ENCODE results near the gene GMPPB.
"Not testable (repeated sequence)": the region's sequence is repeated elsewhere in the genome, so short reads cannot be mapped to it uniquely, and the experiment has no call there.

GMPPB gene

DNA sequence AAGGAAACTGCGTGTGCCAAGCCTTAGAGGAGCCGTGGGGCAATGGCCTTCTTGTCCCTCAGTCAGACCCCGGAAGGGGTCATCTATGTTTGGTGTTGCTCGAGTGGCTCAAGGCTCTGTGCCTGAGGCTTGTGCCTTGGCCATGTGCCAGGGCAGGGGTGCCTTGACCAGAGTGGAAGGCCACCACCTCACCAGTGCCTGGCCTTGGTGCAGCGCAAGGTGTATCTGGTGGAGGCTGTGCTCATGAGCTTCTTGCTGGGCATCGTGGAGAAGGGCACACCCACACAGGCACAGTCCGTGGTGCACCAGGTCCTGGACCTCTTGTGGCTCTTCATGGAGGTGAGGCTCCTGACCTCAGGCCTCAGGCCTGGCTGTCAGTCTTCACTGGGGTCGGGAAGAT lies 23.7 kb downstream of the GMPPB start:
- in situ Hi-C loops (cut with HindIII; ENCODE audit: low pct_ligation_motif_present, low sequenced_read_pairs) = no loop called here
- DNase-seq = no peak
- H3K27me3 ChIP-seq (replicated peaks) = no peaks in the 10 kb centered on the region
- H3K36me3 ChIP-seq (replicated peaks) = peaks cover 23% of the 10 kb centered on the region
- TF ChIP-seq CTCF (IDR thresholded peaks at IDR 0.05; ENCODE audit: low read depth, low read length, missing control alignments) = no peak
- H3K4me3 ChIP-seq (ENCODE audit: low read depth, low read length) = no peak overlapping the region
- no peak overlapping the region for H3K27ac ChIP-seq

DNA sequence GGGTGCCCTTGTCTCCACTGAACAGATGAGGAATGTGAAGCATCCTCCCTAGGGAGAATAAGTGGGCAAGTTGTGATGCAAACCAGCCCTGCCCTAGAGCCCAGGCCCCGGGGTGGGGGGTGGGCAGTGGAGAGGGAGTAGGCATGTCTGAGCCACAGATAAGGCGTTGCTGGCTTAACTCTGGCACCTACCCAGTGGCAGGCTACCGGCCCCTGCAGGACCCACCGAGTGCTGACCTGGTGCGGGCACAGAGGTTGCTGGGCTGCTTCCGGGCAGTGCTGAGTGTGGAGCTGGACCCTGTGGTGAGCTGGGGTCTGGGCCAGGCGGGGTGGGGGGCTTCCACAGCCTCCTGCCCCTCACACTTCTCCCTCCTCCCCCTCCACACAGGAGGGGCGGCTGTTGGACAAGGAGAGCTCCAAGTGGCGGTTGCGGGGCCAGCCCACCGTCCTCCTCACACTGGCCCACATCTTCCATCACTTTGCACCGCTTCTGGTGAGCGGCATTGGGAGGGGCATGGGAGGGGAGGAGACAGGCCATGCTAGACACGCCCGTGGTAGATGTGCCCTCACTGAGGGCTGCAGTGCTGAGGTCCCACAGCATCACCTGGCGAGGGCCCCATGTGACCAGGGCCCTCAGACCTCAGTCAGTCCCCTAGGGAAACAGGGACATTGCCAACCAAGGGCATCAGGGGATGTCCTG lies 24.3 kb downstream of the GMPPB start:
- H3K27ac ChIP-seq = no peak overlapping the region
- in situ Hi-C loops (cut with HindIII; ENCODE audit: low pct_ligation_motif_present, low sequenced_read_pairs) = no loop called here
- TF ChIP-seq CTCF (IDR thresholded peaks at IDR 0.05; ENCODE audit: low read depth, low read length, missing control alignments) = no peak
- no peaks in the 10 kb centered on the region for H3K27me3 ChIP-seq (replicated peaks)
- H3K4me3 ChIP-seq (ENCODE audit: low read depth, low read length) = no peak overlapping the region
- H3K36me3 ChIP-seq (replicated peaks) = peaks cover 23% of the 10 kb centered on the region
- no peak for DNase-seq

DNA sequence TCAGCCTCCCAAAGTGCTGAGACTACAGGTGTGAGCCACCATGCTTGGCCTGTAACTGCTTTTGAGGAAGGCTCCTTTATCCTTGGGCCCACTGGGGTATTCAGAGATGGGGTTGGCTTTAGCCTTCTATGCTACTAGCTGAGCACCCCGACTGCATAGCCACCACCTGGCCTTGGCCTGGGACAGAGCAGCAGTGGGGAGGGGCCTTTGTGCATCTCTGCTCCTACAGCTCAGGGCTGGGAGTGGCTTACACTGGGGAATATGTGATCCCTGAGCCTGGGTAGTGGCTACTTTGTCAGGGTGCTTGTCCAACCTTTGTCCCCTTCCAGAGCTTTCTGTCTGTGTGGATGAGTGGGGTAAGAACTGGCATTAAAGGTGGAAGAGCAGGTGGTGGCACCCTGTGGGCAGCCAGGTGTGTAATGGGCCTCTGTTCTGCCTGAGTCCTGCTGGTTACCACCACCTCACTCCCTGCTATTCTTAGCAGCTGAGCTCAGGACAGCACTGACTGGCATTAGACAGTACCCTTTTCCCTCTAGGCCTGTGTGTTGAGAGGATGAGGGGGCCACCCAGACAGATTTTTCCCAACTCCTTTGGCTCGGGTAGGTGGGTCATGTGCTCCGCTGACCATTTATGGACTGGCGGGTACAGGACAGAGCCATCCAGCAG lies 28.3 kb downstream of the GMPPB start:
- H3K27me3 ChIP-seq (replicated peaks); DNase-seq; H3K36me3 ChIP-seq (replicated peaks); H3K4me3 ChIP-seq (ENCODE audit: low read depth, low read length); H3K27ac ChIP-seq; in situ Hi-C loops (cut with HindIII; ENCODE audit: low pct_ligation_motif_present, low sequenced_read_pairs): not testable (repeated sequence)

DNA sequence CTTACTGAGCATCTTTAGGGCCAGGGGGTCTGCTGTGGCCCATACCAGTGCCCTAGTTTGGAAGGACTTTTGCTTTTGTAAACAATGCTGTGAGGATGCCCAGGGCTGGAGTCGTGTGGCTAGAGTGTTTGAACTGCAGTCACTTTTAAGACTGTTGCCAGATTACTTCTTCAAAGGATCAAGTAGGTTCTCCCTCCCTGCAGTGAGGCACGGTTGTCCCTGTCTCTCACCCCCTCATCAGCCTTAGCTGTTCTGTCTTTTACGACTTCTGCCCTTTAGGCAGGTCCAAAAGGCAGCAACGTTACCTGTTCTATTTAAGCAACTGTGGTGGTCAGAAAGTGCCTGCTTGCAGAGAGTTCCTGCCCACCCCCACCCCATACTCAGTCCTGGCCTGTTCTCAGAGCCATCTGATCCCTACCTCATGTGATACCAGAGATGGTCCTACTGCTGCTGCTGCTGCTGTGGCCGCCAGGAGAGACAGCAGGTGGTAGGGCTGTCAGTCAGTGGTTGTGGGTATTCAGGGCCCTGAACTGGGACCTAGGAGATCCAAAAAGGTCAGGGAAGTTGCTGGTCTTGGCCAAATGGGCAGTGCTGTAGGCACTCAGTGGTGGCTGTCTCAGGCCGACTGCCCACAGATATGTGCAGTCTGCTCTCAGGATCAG lies 29.2 kb downstream of the GMPPB start:
- in situ Hi-C loops (cut with HindIII; ENCODE audit: low pct_ligation_motif_present, low sequenced_read_pairs); H3K36me3 ChIP-seq (replicated peaks); DNase-seq: not testable (repeated sequence)

GRCh38 chr3:49691481-49691880 lies 32.3 kb downstream of the GMPPB start:
- H3K4me3 ChIP-seq (ENCODE audit: low read depth, low read length); in situ Hi-C loops (cut with HindIII; ENCODE audit: low pct_ligation_motif_present, low sequenced_read_pairs); DNase-seq; H3K27me3 ChIP-seq (replicated peaks); H3K27ac ChIP-seq; H3K36me3 ChIP-seq (replicated peaks): not testable (repeated sequence)

More for the DNA sequence above, 29.2 kb downstream of the GMPPB start:
- not testable (repeated sequence) for H3K27me3 ChIP-seq (replicated peaks); H3K4me3 ChIP-seq (ENCODE audit: low read depth, low read length); H3K27ac ChIP-seq

DNA sequence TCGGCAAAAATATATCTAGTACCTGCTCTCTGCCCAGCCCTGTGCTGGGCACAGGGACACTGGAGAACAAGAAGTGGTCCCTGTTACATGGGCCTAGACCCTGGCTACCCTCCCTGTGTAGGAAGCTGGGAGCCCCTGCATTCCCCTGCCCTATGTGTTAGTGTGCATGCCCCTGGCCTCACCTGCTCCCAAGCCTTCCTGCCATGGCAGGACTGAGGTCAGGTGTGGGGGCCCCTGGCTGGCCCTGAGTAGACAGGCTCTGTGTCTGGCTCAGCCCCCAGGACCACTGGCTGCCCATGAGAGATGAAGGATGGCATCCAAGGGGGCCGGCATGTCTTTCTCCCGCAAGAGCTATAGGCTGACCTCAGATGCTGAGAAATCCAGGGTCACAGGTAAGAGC lies 32.9 kb downstream of the GMPPB start:
- H3K36me3 ChIP-seq (replicated peaks); DNase-seq; H3K27me3 ChIP-seq (replicated peaks); in situ Hi-C loops (cut with HindIII; ENCODE audit: low pct_ligation_motif_present, low sequenced_read_pairs); H3K27ac ChIP-seq; H3K4me3 ChIP-seq (ENCODE audit: low read depth, low read length): not testable (repeated sequence)

- H3K27ac ChIP-seq; H3K27me3 ChIP-seq (replicated peaks); H3K36me3 ChIP-seq (replicated peaks); in situ Hi-C loops (cut with HindIII; ENCODE audit: low pct_ligation_motif_present, low sequenced_read_pairs); DNase-seq: not testable (repeated sequence)
- H3K4me3 ChIP-seq (ENCODE audit: low read depth, low read length) = peak overlapping the region; percentile 94
Measured at GRCh38 chr3:49689908-49690624, 33.7 kb downstream of the GMPPB start.
